Mesothelial cell of epicardium (in vitro differentiated cells): ENCODE measurements around the gene CRACDL. TPM values are rescaled to one million over a fixed set of nuclear protein-coding genes. Genes with fewer than 3 reads are reported as not detected.

Source experiments
- DNase-seq, 2 experiments: peaks; one replicate each; pipeline ENCODE4 v3.0.0; 2021; ENCODE audit warnings: low spot score in 2 of 2; ENCODE audit not compliant: unreplicated experiment in 2 of 2
- H3K27ac Mint-ChIP-seq: 2 replicates; pipeline ENCODE4 v1.8.0; 2021; ENCODE audit warnings: mixed read lengths
- H3K27me3 Mint-ChIP-seq: 2 replicates; pipeline ENCODE4 v1.8.0; 2021; ENCODE audit warnings: low read depth, mixed read lengths
- H3K36me3 Mint-ChIP-seq: 2 replicates; pipeline ENCODE4 v1.8.0; 2021; ENCODE audit warnings: mixed read lengths
- H3K4me1 Mint-ChIP-seq: 2 replicates; pipeline ENCODE4 v1.8.0; 2021; ENCODE audit warnings: mixed read lengths
- H3K4me3 Mint-ChIP-seq: 2 replicates; pipeline ENCODE4 v1.8.0; 2021; ENCODE audit warnings: mild to moderate bottlenecking, moderate library complexity, mixed read lengths
- H3K9me3 Mint-ChIP-seq: 2 replicates; pipeline ENCODE4 v1.8.0; 2021; ENCODE audit warnings: mixed read lengths
- CTCF ChIP-seq: fragments of 200-600 bp; sonication (generic); IDR thresholded peaks from one replicate; pipeline ENCODE4 v1.5.0; 2021; ENCODE audit warnings: antibody characterized with exemption; ENCODE audit not compliant: unreplicated experiment
- total RNA-seq: library from RNA; stranded (reverse); gene quantifications from 3 replicates; pipeline ENCODE4 v1.2.1, GENCODE V29; 2021

CRACDL gene
- total RNA-seq, 1 donor from 2014 or later: 1.7 TPM

DNA sequence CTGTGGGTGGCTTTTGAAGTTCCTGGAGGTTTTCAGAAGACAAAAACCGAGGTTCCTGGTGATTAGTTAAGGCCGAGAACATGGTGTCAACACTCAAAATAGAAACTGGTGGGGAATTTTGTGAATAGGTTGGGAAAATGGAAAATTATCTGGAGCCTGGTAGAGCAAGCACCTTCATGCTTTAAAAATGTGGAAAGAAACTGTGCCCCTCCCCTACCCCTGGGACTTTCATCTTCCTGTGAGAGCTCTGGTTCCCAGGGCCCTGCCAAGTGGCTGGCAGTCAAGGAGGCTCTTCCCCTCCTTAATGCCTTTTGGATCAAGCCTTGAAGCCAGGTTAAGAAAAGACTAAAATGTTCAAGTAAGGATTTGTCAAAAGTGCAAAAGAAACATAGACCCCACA, 1.9 kb upstream of the CRACDL start:
- H3K36me3 Mint-ChIP-seq: no peaks in the 10 kb centered on the region
- DNase-seq: no peak
- no peak overlapping the region for H3K27ac Mint-ChIP-seq
- TF ChIP-seq CTCF: no peak
- H3K4me1 Mint-ChIP-seq: peaks cover 6% of the 10 kb centered on the region
- H3K27me3 Mint-ChIP-seq: peaks cover 72% of the 10 kb centered on the region
- no peak overlapping the region for H3K4me3 Mint-ChIP-seq
- H3K9me3 Mint-ChIP-seq: no peaks in the 10 kb centered on the region

- no peak for TF ChIP-seq CTCF
- Mint-ChIP-seq H3K4me3 (peak overlapping the region; percentile 59), H3K36me3 (no peaks in the 10 kb centered on the region), H3K4me1 (peaks cover 6% of the 10 kb centered on the region), H3K9me3 (no peaks in the 10 kb centered on the region), H3K27ac (no peak overlapping the region), H3K27me3 (peaks cover 85% of the 10 kb centered on the region)
- no peak for DNase-seq
Measured at GRCh38 chr2:98936353-98937351, 627 bp upstream of the CRACDL start.

DNA sequence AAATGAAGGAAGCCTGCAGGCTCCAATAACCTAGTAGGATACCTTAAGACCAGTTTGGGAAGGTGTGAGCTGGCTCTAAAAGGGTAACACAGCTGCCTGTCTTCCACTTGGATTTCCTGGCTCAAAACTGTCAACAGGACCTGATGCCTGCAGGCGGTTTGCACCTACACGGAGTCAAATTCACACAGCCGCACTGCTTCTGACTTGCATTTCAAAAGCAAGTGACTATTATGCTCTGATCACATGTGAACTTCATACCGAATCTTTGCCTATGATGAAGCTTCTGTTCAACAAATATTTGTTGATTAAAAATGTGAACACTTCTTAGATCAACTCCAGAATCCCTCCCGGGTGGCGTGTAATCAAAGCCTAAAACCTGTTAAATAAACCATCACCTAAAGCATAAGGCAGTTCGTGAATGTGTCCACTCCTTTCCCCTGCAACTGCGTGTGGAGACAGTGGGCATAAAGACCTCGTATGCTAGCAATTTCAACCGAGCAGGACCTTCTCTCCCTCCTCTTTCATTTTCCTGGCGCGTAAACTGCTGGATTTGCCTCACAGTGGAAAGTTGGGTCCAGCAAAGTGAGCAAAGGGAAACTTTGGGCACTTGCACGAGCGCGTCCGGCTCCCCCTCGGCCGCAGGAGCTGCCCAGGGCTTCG, 784 bp downstream of the CRACDL start:
- H3K4me3 Mint-ChIP-seq: peak overlapping the region; percentile 51
- no peak overlapping the region for H3K27ac Mint-ChIP-seq
- peaks cover 6% of the 10 kb centered on the region for H3K4me1 Mint-ChIP-seq
- H3K27me3 Mint-ChIP-seq: peaks cover 87% of the 10 kb centered on the region
- H3K36me3 Mint-ChIP-seq: no peaks in the 10 kb centered on the region
- no peak for DNase-seq
- no peak for TF ChIP-seq CTCF
- H3K9me3 Mint-ChIP-seq: no peaks in the 10 kb centered on the region

DNA sequence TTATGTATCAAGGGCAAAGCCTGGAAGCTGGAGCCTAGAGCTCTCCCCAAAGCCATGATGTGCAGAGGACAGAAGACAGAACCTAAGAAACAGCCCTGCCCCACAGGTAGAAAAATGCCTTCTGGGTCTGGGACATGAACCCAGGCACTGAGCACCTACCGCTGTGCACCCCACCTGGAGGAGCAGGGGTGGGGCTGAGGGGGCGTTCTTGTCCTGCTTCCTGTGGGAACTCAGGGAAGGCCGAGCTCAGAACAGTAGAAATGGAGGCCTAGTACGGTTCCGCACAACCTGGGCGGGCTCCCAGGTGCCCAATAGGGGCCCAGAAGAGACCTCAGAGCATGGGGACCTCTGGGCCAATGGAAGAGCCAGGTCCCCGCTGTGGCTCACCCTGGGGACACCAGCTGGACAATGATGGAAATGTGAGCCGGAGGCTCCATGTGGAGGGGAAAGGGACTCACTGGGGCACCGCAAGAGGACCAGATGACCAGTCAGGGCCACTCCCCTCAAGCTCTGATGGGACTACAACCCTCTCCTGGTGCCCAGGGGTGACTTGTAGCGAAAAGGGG, 3.2 kb downstream of the CRACDL start:
- TF ChIP-seq CTCF: no peak
- Mint-ChIP-seq H3K36me3 (no peaks in the 10 kb centered on the region), H3K4me1 (peaks cover 6% of the 10 kb centered on the region), H3K27ac (no peak overlapping the region), H3K9me3 (no peaks in the 10 kb centered on the region), H3K27me3 (peaks cover 78% of the 10 kb centered on the region), H3K4me3 (no peak overlapping the region)
- no peak for DNase-seq

DNA sequence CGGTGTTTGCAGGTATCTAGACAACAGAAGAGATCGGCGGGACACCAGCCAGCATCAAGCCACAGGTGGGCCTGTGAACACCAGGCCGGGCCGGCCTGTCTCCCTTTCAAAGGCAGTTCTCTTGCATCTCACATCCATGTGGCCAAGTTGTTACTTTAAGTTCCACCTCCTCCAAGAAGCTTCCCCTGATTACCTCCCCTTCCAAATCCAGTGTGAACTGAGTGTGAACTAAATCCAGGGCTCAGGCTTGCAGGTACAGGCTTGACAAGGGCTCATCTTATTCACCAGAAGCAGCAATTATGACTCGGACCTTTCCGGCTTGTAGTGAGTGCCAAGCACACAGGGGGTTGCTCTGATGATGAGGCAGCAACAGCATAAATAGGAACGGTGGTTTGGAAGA, 3.9 kb downstream of the CRACDL start:
- H3K36me3 Mint-ChIP-seq: no peaks in the 10 kb centered on the region
- H3K27ac Mint-ChIP-seq: no peak overlapping the region
- DNase-seq: no peak
- H3K4me1 Mint-ChIP-seq: peaks cover 4% of the 10 kb centered on the region
- H3K4me3 Mint-ChIP-seq: no peak overlapping the region
- peaks cover 74% of the 10 kb centered on the region for H3K27me3 Mint-ChIP-seq
- TF ChIP-seq CTCF: no peak
- H3K9me3 Mint-ChIP-seq: no peaks in the 10 kb centered on the region
